Fibroblast of skin of right quadriceps (primary cell): Measurements from ENCODE around the gene DSCAML1.

Experiments
- DNase-seq: peaks from one replicate; pipeline ENCODE4 v3.0.0-alpha.2; 2013

The DSCAML1 gene

GRCh38 chr11:117652521-117652920 is 144.5 kb downstream of the DSCAML1 start:
- no peak for DNase-seq

GRCh38 chr11:117649296-117650055 is 147.5 kb downstream of the DSCAML1 start:
- DNase-seq: no peak

GRCh38 chr11:117647872-117648271 is 149.1 kb downstream of the DSCAML1 start:
- no peak for DNase-seq

- no peak for DNase-seq
Measured at GRCh38 chr11:117647207-117647606, 149.8 kb downstream of the DSCAML1 start.

DNA sequence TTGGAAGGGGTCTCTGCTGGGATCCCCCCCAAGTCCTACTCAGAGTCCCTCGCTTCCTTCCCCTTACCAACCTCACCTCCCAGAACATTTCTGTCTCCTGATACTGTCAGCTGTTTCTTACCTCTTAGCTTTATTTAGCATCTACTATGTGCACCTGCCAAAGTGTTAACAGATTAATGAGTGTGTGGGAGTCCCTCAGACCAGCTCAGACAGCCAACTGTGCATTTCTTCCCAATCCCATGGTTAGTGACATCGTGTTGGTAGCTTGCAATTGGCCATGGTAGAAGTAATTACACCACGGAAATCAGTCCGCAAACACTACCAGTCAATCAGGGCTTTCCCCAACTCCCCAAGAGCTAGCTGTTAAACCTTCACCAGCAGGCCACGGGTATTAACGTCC is 150.6 kb downstream of the DSCAML1 start:
- DNase-seq: no peak

DNA sequence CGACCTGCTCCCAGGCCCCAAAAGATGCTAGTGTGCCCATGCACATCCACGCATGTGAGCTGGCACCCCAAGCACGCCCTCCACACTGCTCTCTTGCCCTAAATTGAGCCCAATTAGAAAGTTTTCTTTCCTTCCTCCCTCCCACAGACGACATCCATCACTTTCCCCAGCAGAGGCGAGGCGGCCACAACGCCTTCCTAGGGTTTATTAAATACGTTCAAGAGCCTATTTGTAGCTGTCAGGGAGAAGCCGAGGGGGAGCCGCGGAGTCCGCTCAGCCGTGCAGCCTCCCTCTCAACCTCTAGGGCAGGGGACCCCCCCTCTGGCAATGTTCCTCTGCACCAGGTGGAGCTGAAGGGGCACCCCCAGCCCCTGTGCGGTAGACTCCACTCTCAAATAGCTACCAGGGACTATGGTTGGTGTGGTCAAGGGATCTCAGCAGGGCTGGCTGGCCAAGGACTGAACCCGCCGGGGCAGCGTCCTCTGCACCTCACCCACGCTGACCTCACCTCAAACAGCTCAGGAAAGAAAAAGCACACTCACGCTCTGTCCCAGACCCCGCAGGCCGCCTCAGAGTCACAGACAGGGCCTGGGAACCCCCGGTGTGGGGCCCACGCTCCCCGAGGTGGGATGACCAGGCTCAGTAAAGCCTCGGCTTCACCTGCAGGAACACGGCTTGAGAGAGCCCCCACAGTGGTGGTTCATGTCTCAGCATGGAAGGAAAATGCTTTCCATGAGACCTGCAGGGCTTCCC is 152.4 kb downstream of the DSCAML1 start:
- no peak for DNase-seq

GRCh38 chr11:117643606-117644300 is 153.3 kb downstream of the DSCAML1 start:
- DNase-seq: no peak

DNA sequence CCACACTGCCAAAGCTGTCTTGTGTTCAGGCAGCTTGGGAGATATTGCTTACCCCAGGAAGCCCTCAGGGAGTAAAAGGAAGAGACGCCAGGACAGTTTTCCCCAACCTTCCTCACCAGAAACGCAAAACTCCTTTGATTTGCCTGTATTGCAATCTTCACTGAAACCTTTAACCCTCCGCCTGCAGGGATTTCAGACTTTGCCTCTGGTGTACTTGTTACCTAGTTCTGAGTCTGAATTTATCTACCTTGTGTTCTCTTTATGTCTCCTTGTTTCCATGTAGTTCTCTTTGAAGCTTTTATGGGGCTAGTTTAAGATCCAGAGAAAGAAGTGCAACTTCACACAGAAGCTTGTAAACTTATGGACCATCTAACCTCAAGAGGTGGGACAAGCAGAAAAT is 154.2 kb downstream of the DSCAML1 start:
- DNase-seq: no peak

DNA sequence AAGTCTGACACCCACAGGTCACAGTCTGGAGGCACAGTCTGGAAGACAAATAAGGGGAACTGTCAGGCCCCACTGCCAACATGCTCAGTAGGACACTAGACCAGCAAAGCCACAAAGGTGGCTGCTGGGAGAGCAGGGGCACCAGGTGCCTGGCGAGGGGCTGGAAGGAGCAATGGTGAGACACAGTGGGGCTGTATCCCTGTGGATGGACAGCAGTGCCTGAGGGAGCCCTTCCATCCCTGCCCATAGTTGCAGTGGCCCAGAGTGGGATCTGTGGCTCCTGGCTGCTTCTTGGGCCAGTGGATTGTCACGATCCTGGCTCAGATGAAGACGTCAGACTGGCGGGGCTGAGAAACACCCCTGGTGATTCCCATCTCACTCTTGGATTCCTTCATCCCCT is 154.6 kb downstream of the DSCAML1 start:
- no peak for DNase-seq

DNA sequence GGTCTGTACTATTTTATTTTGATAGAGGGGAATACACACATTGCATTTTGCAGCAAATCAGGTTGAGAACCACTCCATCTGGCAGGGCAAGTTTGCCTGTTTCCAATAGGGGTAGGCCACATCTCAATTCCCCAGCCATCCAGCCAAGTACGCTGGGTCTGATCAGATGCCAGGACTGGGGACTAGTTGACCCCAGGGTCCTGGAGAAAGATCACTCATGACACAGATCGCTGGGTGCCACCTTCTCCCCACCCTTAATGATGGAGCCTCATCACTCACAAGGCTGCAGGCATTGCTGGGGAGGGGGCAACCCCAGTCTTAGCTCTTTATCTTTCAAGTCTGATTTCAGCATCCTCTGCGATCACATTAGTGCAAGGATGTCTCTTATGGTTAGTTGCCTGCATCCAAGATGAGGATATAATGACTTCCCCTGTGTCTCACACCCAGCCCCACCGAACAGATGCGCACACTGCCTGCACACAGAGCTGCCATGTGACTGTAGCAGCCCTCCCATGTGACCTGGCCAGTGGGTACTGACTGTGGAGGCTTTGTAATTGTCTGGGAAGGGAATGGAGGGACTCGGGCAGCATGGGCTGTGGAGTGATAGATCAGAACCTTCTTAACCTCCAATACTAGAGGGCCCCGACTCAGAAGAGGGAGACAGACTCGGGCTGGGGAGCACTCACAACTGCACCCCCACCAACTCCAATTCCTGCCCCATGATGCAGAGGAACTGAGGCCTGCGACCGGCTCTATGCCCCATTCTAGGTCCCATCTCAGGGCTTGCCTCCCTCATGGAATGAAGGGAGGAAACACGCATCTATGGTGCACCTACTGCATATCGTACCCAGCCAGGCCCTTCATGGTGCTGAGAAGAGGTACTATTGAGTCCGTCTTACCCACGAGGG is 155.8 kb downstream of the DSCAML1 start:
- no peak for DNase-seq

DNA sequence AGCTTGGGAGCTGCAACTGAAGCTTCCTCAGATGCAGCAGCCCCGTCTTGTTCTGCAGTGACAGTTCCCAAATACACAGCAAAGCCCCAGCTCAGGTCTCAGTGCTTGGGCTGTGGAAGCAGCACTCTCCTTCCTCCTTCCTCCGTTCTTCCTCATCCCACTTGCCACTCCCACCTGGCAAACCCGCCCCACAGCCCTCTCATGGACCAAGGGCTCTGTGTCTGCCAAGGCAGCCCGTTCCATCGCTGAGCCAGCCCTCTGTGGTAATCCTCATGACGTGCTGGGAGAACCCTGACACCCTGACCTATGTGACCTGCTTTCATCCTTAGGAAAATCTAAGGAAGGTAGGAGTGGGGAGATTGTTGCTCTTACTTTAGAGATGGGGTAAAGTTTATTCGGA is 157.0 kb downstream of the DSCAML1 start:
- no peak for DNase-seq

GRCh38 chr11:117639601-117640000 is 157.4 kb downstream of the DSCAML1 start:
- no peak for DNase-seq

GRCh38 chr11:117638911-117639543 is 158.0 kb downstream of the DSCAML1 start:
- DNase-seq: no peak

DNA sequence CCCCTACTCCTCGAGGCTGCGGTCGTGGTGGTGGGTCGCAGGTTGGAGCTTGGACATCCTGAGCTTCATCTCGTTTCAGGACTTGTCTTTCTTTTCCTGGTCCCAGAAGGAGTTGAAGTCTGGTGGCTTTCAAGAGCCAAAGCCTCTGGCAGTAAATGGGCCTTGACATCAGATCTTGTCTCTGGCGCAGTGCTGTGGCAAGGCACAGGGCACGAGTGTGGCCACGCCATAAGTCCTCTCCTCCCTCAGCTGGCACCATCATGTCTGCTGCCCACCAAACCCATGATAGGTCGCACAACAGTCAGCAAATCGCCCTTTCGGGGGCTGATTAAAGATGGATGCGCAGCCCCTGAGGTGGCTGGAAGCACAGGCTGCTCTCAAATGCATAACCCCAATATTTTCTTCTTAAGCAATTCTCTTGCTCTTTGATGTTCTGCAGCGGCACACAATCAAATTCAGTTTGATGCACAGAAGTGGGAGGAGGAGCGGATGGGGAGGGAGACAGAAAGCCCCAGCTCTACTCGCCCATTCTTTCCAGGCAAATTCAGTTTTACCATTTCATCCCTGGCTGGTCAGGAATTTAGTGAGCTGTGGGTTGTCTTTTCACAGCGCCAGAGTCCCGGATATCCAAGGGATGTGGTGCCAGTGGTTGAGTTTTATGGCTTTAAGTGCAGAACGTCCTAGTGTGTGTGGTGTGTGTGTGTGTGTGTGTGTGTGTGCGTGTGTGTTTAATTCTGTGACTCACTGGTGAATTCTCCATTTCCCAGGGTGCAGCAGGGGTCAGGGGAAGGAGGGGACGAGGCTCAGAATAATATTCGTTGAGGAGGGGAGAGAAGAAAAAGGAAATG is 162.0 kb downstream of the DSCAML1 start:
- peak; percentile 48 for DNase-seq

GRCh38 chr11:117633976-117634755 is 162.8 kb downstream of the DSCAML1 start:
- DNase-seq: no peak

GRCh38 chr11:117633186-117633754 is 163.7 kb downstream of the DSCAML1 start:
- DNase-seq: no peak

GRCh38 chr11:117632306-117632705 is 164.7 kb downstream of the DSCAML1 start:
- no peak for DNase-seq

GRCh38 chr11:117631336-117632140 is 165.5 kb downstream of the DSCAML1 start:
- DNase-seq: no peak

DNA sequence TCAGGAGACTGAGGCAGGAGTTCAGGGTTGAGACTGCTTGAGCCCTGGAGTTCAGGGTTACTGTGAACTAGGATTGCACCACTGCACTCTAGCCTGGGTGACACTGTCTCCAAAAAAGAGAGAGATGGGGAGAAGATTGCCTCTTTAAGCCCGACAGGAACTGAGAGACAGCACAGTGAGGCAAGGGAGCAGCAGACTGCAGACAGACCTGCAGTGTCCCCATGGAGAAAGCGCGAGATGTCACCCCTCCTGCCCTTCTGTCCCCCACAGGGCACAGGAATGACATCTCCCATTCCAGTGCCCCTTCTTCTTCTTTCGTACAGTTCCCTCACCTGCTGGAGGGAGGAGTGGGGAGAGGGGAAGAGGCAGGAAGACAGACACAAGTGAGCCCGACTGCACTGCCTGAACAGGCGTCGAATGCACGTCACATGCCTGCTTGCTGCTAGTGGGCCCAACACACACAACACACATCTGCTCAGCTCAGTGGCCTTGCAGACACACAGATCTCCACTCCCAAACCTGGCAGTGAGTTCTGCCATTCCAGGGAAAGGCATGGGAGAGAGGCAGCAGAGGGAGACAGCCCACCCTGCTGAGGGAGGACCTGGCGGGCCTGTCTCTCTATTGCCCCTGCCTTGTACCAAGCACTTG is 167.0 kb downstream of the DSCAML1 start:
- no peak for DNase-seq
